Upper lobe of right lung (tissue), 1 donor: Measurements from ENCODE around the gene NUP210. TPM values are rescaled to one million over a fixed set of nuclear protein-coding genes. Genes with fewer than 3 reads are reported as not detected.
A peak's percentile ranks its signal among the peaks of the same experiment; 100 is the strongest.
"Not testable (repeated sequence)": the region's sequence is repeated elsewhere in the genome, so short reads cannot be mapped to it uniquely, and the experiment has no call there.

ENCODE experiments used
- ATAC-seq: fragments of 200-7000 bp; cut with Tn5 transposase; one replicate; pipeline ENCODE4 v1.9.1; 2020; ENCODE audit warnings: mild to moderate bottlenecking, moderate library complexity
- DNase-seq: peaks from one replicate; pipeline ENCODE4 v3.0.0-alpha.2; 2020
- H3K27ac ChIP-seq: fragments of 200-600 bp; one replicate; pipeline ENCODE4 v1.8.0; 2022
- H3K27me3 ChIP-seq: fragments of 200-600 bp; one replicate; pipeline ENCODE4 v1.8.0; 2022; ENCODE audit warnings: mild to moderate bottlenecking
- H3K36me3 ChIP-seq: fragments of 200-600 bp; one replicate; pipeline ENCODE4 v1.8.0; 2022
- H3K4me1 ChIP-seq: fragments of 200-600 bp; one replicate; pipeline ENCODE4 v1.8.0; 2022
- H3K4me3 ChIP-seq: fragments of 200-600 bp; one replicate; pipeline ENCODE4 v1.8.0; 2022; ENCODE audit warnings: mild to moderate bottlenecking
- H3K9me3 ChIP-seq: fragments of 200-600 bp; one replicate; pipeline ENCODE4 v1.8.0; 2022
- CTCF ChIP-seq: fragments of 200-600 bp; IDR thresholded peaks from one replicate; pipeline ENCODE4 v1.8.0; 2022; ENCODE audit warnings: antibody characterized with exemption
- intact Hi-C: fragments of 100-400 bp; cut with DNase I; formaldehyde crosslinking; loops from one replicate; pipeline ENCODE4 v1.11.0; 2022
- total RNA-seq: library from RNA; stranded (reverse); fragmentation: NEBNext Ultra II Directional; extraction: Animal tissue kit (Norgen Biotek cat#: 25700); gene quantifications from one replicate; pipeline ENCODE4 v1.2.1, GENCODE V29; 2021
- donor health status: DM: no; HTN: yes; CAD: no; lungs with severe emphysema.

Gene NUP210
- total RNA-seq, 1 donor from 2014 or later = 19.8 TPM

- no peak overlapping the region for H3K27ac ChIP-seq
- intact Hi-C loops = no loop called here
- no peaks in the 10 kb centered on the region for H3K27me3 ChIP-seq
- no peak for TF ChIP-seq CTCF
- DNase-seq (no peak), ATAC-seq (no peak)
- H3K36me3 ChIP-seq = no peaks in the 10 kb centered on the region
- H3K4me1 ChIP-seq = peaks cover 6% of the 10 kb centered on the region
- H3K9me3 ChIP-seq = no peaks in the 10 kb centered on the region
- H3K4me3 ChIP-seq = no peak overlapping the region
Measured at GRCh38 chr3:13455644-13456043, 35.5 kb upstream of the NUP210 start.

GRCh38 chr3:13452490-13453335 is 32.6 kb upstream of the NUP210 start:
- H3K27me3 ChIP-seq = no peaks in the 10 kb centered on the region
- H3K9me3 ChIP-seq = no peaks in the 10 kb centered on the region
- H3K4me3 ChIP-seq = peak overlapping the region; percentile 62
- H3K36me3 ChIP-seq = no peaks in the 10 kb centered on the region
- peak; percentile 65 for TF ChIP-seq CTCF
- ATAC-seq (peak; percentile 59), DNase-seq (no peak)
- H3K27ac ChIP-seq = peak overlapping the region; percentile 81
- H3K4me1 ChIP-seq = peaks cover 6% of the 10 kb centered on the region
- intact Hi-C loops = no loop called here

GRCh38 chr3:13451301-13451673 is 31.2 kb upstream of the NUP210 start:
- Histone ChIP-seq H3K4me3 (peak overlapping the region; percentile 62), H3K4me1 (peaks cover 6% of the 10 kb centered on the region), H3K36me3 (no peaks in the 10 kb centered on the region), H3K27ac (peak overlapping the region; percentile 81), H3K9me3 (no peaks in the 10 kb centered on the region), H3K27me3 (no peaks in the 10 kb centered on the region)
- DNase-seq = no peak
- intact Hi-C loops = no loop called here
- ATAC-seq = peak; percentile 11
- TF ChIP-seq CTCF = no peak

- H3K27me3 ChIP-seq, H3K27ac ChIP-seq, H3K36me3 ChIP-seq, H3K4me1 ChIP-seq, intact Hi-C loops, DNase-seq, H3K4me3 ChIP-seq, ATAC-seq, H3K9me3 ChIP-seq: not testable (repeated sequence)
Measured at GRCh38 chr3:13442882-13443281, 22.8 kb upstream of the NUP210 start.

GRCh38 chr3:13440204-13440817 is 20.2 kb upstream of the NUP210 start:
- intact Hi-C loops = no loop called here
- H3K36me3 ChIP-seq = no peaks in the 10 kb centered on the region
- DNase-seq = no peak
- no peak for TF ChIP-seq CTCF
- H3K27ac ChIP-seq = no peak overlapping the region
- H3K4me1 ChIP-seq = no peaks in the 10 kb centered on the region
- no peak overlapping the region for H3K4me3 ChIP-seq
- ATAC-seq = no peak
- no peaks in the 10 kb centered on the region for H3K27me3 ChIP-seq
- no peaks in the 10 kb centered on the region for H3K9me3 ChIP-seq

- DNase-seq, H3K4me1 ChIP-seq, H3K36me3 ChIP-seq, H3K9me3 ChIP-seq, intact Hi-C loops, H3K4me3 ChIP-seq, H3K27me3 ChIP-seq, H3K27ac ChIP-seq, ATAC-seq: not testable (repeated sequence)
Measured at GRCh38 chr3:13436213-13436612, 16.1 kb upstream of the NUP210 start.
